Chondrocyte (in vitro differentiated cells): ENCODE data around the gene ASB1. TPM values are rescaled to one million over a fixed set of nuclear protein-coding genes. Genes with fewer than 3 reads are reported as not detected.

Experiments
- DNase-seq: peaks from one replicate; pipeline ENCODE4 v3.0.0; 2021; ENCODE audit warnings: mixed read lengths, low spot score
- H3K27ac Mint-ChIP-seq: one replicate; pipeline ENCODE4 v1.8.0; 2021; ENCODE audit warnings: mild to moderate bottlenecking, moderate library complexity, mixed read lengths; ENCODE audit not compliant: unreplicated experiment
- H3K27me3 Mint-ChIP-seq: 2 replicates; pipeline ENCODE4 v1.8.0; 2021; ENCODE audit warnings: low read depth, mixed read lengths
- H3K36me3 Mint-ChIP-seq: 2 replicates; pipeline ENCODE4 v1.8.0; 2021; ENCODE audit warnings: low read depth, mixed read lengths
- H3K4me1 Mint-ChIP-seq: 2 replicates; pipeline ENCODE4 v1.8.0; 2021; ENCODE audit warnings: low read depth, mild to moderate bottlenecking, mixed read lengths
- H3K4me3 Mint-ChIP-seq: one replicate; pipeline ENCODE4 v1.8.0; 2021; ENCODE audit warnings: mild to moderate bottlenecking, moderate library complexity, mixed read lengths; ENCODE audit not compliant: unreplicated experiment
- H3K9me3 Mint-ChIP-seq: 2 replicates; pipeline ENCODE4 v1.8.0; 2021; ENCODE audit warnings: low read depth, mixed read lengths
- total RNA-seq: library from RNA; stranded (reverse); gene quantifications from 3 replicates; pipeline ENCODE4 v1.2.1, GENCODE V29; 2021
- TF ChIP-seq, protein P1 (sequence below): fragments of 200-600 bp; sonication (generic); IDR thresholded peaks from 2 replicates; pipeline ENCODE4 v1.5.0; 2021; ENCODE audit warnings: antibody characterized with exemption, mild to moderate bottlenecking, moderate library complexity

ASB1 gene
- total RNA-seq, 1 donor from 2014 or later, result 31.0 TPM

DNA sequence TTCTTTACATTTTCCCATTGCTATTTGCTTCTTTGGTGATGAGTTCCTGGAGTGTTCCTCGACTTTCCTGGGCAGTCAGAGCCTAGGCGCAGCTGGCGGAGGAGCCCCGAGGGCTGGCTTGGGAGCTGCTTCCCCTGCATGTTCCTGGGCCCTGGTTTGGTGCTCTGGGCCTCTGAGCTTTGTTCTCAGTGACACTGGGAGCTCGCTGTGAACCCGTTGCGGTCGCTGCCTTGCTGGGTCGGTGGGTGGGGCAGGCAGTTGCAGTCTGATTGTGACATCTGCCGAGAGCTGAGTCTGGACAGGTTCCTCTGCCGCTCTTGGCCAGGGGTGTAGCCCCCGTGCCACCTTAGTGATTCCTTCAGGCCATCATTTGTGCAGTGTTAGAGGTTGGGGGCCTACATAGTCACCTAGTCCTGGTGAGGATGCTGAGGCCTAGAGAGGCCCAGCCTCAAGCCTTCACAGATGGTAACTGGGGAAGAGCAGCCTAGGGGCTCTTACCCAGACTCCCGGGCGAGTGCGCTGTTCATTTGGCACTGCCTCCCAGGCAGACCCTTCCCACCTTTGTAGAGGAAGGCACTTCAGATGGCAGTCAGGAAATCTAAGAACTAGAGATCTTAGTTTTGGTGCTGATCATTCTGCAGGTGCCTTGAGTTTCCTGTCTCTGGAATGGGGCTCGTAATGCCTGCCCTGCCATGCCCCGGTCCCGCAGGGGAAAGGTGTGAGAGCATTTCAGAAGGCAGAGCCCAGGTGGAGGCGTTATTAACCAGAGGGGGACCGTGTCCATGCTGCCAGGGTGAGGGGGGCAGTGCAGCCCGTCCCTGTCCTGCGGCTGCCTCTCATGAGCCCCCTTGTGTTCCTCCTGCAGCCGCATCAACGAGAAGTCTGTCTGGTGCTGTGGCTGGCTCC lies 8.4 kb downstream of the ASB1 start:
- TF ChIP-seq, protein P1, sequence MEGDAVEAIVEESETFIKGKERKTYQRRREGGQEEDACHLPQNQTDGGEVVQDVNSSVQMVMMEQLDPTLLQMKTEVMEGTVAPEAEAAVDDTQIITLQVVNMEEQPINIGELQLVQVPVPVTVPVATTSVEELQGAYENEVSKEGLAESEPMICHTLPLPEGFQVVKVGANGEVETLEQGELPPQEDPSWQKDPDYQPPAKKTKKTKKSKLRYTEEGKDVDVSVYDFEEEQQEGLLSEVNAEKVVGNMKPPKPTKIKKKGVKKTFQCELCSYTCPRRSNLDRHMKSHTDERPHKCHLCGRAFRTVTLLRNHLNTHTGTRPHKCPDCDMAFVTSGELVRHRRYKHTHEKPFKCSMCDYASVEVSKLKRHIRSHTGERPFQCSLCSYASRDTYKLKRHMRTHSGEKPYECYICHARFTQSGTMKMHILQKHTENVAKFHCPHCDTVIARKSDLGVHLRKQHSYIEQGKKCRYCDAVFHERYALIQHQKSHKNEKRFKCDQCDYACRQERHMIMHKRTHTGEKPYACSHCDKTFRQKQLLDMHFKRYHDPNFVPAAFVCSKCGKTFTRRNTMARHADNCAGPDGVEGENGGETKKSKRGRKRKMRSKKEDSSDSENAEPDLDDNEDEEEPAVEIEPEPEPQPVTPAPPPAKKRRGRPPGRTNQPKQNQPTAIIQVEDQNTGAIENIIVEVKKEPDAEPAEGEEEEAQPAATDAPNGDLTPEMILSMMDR, result no peak
- DNase-seq, result no peak
- H3K4me1 Mint-ChIP-seq, result peaks cover 50% of the 10 kb centered on the region
- peaks cover 7% of the 10 kb centered on the region for H3K9me3 Mint-ChIP-seq
- H3K27me3 Mint-ChIP-seq, result no peaks in the 10 kb centered on the region
- peak overlapping the region; percentile 97 for H3K27ac Mint-ChIP-seq
- H3K4me3 Mint-ChIP-seq, result no peak overlapping the region
- H3K36me3 Mint-ChIP-seq, result peaks cover 24% of the 10 kb centered on the region

DNA sequence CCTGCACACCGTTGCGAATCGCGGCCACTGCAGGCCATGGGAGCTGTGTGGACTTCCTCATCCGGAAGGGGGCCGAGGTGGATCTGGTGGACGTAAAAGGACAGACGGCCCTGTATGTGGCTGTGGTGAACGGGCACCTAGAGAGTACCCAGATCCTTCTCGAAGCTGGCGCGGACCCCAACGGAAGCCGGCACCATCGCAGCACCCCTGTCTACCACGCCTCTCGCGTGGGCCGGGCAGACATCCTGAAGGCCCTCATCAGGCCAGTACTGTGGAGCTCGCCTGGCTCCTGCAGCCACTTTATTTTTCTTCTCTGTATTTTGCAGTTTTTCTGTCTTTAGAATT lies 9.0 kb downstream of the ASB1 start:
- H3K27me3 Mint-ChIP-seq, result no peaks in the 10 kb centered on the region
- H3K36me3 Mint-ChIP-seq, result peaks cover 23% of the 10 kb centered on the region
- peaks cover under 1% of the 10 kb centered on the region for H3K9me3 Mint-ChIP-seq
- no peak for DNase-seq
- H3K4me3 Mint-ChIP-seq, result no peak overlapping the region
- peaks cover 56% of the 10 kb centered on the region for H3K4me1 Mint-ChIP-seq
- TF ChIP-seq, protein P1, result no peak
- peak overlapping the region; percentile 22 for H3K27ac Mint-ChIP-seq

DNA sequence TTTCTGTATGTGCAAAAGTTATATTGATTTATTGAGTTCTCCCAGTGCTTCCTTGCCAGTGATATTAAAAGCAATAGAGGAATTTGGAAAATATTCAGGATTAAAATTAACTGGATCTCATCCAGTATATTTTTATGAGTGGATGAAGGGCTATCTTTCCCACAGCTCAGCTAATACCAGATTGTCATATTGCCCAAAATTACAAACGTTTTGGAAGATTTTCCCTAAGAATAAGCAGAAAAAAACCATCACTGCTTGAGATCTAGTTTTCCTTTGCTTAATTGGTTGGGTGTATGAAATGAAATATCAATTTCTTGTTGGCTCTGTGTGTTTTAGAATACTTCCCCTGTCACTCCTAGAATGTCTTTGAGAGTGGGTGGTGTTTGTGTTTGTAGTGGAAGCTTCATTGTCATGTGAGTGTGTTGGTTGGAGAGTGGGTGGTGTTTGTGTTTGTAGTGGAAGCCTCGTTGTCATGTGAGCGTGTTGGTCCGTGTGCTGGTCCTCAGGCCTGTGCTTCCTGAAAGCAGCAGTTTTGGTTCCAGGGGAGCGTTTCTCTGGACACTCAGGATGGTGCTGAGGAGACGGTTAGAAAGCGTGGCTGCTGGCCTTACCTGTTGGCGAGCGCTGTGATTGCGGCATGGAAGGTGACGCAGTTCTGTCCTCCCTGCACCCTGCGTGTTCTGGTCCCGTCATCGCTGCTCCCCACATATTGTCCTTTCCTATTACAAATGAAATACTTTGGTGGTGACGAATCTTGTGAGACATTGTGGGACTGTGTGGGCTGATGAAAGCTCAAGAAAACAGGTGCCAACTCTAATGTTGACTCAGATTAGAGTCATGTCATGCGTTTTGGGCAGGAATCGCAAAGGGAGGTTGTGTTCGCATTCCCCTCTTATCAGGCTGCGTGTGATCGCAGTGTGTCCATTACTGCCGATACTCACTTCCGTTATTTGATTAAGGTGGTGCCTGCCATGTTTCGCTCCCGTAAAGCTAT lies 12.4 kb downstream of the ASB1 start:
- no peak overlapping the region for H3K4me3 Mint-ChIP-seq
- TF ChIP-seq, protein P1, result no peak
- H3K36me3 Mint-ChIP-seq, result peaks cover 19% of the 10 kb centered on the region
- H3K4me1 Mint-ChIP-seq, result peaks cover 62% of the 10 kb centered on the region
- H3K9me3 Mint-ChIP-seq, result no peaks in the 10 kb centered on the region
- DNase-seq, result no peak
- H3K27ac Mint-ChIP-seq, result peak overlapping the region; percentile 87
- H3K27me3 Mint-ChIP-seq, result no peaks in the 10 kb centered on the region

DNA sequence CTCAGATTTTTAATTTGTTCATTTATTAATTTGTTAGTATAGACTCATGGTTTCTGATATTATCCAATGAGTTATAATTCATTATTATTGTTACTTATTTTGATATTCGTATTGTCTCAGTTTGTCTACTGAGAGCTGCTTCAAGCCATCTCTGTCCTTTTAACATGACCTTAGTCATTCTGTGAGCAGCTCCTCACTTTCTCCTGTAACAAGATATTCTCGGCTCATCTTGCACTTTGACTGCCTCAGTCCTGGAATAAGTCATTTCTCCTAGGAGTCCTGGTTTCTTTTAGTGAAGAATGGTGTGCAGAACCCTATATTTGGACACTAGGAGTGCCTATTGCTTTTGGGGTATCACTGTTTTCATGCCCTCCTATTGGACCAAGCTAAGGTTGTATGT lies 13.2 kb downstream of the ASB1 start:
- Mint-ChIP-seq H3K4me1 (peaks cover 54% of the 10 kb centered on the region), H3K27ac (peak overlapping the region; percentile 87), H3K27me3 (no peaks in the 10 kb centered on the region), H3K36me3 (peaks cover 23% of the 10 kb centered on the region), H3K4me3 (no peak overlapping the region), H3K9me3 (no peaks in the 10 kb centered on the region)
- TF ChIP-seq, protein P1, result no peak
- no peak for DNase-seq

DNA sequence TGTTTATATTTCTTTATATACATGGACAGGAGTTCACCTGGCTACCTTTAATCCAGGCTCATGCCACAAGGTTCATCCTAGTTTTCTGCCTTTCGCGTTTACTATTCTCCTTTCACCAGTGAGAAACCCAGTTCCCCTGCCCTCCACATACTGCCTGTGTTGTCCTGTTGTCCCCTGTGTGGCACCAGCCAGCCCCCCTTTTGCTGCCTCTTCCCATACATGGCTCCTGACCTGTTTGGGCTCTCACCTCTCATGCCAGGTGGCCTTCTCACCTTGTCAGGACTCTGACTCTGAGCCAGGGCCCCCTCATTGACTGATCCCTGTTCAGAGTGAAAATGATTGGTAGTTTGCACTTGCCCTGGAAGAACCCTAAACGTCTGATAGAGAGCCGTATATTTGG lies 13.6 kb downstream of the ASB1 start:
- peaks cover 50% of the 10 kb centered on the region for H3K4me1 Mint-ChIP-seq

More for the DNA sequence above, 13.6 kb downstream of the ASB1 start:
- peak overlapping the region; percentile 87 for H3K27ac Mint-ChIP-seq
- no peak for DNase-seq
- H3K4me3 Mint-ChIP-seq, result no peak overlapping the region
- TF ChIP-seq, protein P1, result no peak
- H3K9me3 Mint-ChIP-seq, result no peaks in the 10 kb centered on the region
- H3K36me3 Mint-ChIP-seq, result peaks cover 26% of the 10 kb centered on the region
- no peaks in the 10 kb centered on the region for H3K27me3 Mint-ChIP-seq
